IPS-15b (cell line): ENCODE results near the gene BLCAP.
"Not testable (repeated sequence)": the region's sequence is repeated elsewhere in the genome, so short reads cannot be mapped to it uniquely, and the experiment has no call there.

ENCODE experiments used
- H3K27me3 ChIP-seq: one replicate; pipeline ENCODE4 v1.6.1; 2013; ENCODE audit warnings: low read length; ENCODE audit not compliant: control insufficient read depth, insufficient read depth
- H3K36me3 ChIP-seq: one replicate; pipeline ENCODE4 v1.6.1; 2013; ENCODE audit warnings: low read length; ENCODE audit not compliant: control insufficient read depth, insufficient read depth
- H3K4me1 ChIP-seq: one replicate; pipeline ENCODE4 v1.6.1; 2013; ENCODE audit warnings: mild to moderate bottlenecking, low read length; ENCODE audit not compliant: control insufficient read depth, insufficient read depth
- H3K4me3 ChIP-seq: one replicate; pipeline ENCODE4 v1.5.1; 2013; ENCODE audit warnings: low read depth, low read length
- H3K9ac ChIP-seq: one replicate; pipeline ENCODE4 v1.6.1; 2013; ENCODE audit warnings: low read depth, mild to moderate bottlenecking, low read length
- H3K9me3 ChIP-seq: one replicate; pipeline ENCODE4 v1.6.1; 2013; ENCODE audit warnings: mild to moderate bottlenecking, low read length; ENCODE audit not compliant: control insufficient read depth, insufficient read depth

The BLCAP gene, protein sequence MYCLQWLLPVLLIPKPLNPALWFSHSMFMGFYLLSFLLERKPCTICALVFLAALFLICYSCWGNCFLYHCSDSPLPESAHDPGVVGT

GRCh38 chr20:37527638-37528445 is at the start of gene BLCAP:
Gene BLCAP (minus strand): TSS chr20:37527876. CDS start chr20:37519174, 8,702 bp downstream.
- H3K4me3 ChIP-seq = peak within 1 kb of the TSS; percentile 91
- H3K36me3 ChIP-seq = peaks cover 2% of the 10 kb centered on the region
- peak within 1 kb of the TSS; percentile 99 for H3K9ac ChIP-seq
- peaks cover 14% of the 10 kb centered on the region for H3K27me3 ChIP-seq
- H3K9me3 ChIP-seq = no peaks in the 10 kb centered on the region
- peaks cover 16% of the 10 kb centered on the region for H3K4me1 ChIP-seq

GRCh38 chr20:37577436-37577835 is 49.8 kb upstream of the BLCAP start:
- H3K9me3 ChIP-seq, H3K4me1 ChIP-seq, H3K36me3 ChIP-seq, H3K27me3 ChIP-seq, H3K9ac ChIP-seq, H3K4me3 ChIP-seq: not testable (repeated sequence)

DNA sequence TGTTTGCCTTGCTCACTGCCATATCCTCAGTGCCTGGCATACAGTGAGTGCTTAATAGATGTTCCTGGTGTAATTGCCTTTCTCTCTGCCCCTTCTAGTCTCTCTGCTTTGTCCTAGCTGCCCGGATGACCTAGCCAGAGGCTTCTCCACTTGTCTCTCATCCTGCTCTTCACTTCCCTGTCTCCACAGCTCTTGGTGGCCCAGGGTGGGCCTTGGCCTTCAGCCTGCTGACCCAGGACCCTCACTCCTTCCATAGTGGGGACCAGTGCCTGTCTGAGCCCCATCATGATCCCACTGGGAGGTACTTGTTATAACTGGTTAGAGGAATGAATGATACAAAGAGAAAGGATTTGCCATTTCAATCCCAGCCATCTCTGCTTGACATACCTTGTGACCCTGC is 49.2 kb upstream of the BLCAP start:
- Histone ChIP-seq H3K9ac (no peak overlapping the region), H3K4me1 (no peaks in the 10 kb centered on the region), H3K36me3 (no peaks in the 10 kb centered on the region), H3K27me3 (no peaks in the 10 kb centered on the region), H3K9me3 (no peaks in the 10 kb centered on the region), H3K4me3 (no peak overlapping the region)

DNA sequence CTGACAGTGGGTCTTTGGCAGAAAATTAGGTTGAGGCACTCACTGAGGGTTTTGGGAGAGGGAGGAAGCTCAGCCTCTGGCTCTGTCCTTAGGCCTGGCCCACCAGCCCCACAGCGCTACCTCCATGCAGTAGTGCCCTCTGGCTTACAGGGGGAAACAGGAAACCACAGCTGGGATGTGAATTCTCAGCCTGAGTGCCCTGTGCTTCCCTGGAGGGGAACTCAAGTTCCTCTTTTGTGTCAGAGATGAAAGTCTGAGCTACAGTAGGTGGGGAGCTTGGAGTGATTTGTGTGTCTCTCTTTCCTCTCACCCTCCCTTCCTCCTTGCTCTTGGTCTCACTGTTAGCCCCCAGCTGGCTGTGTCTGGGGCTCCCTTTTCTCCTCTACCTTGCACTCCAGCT is 48.2 kb upstream of the BLCAP start:
- Histone ChIP-seq H3K4me3 (no peak overlapping the region), H3K9me3 (no peaks in the 10 kb centered on the region), H3K27me3 (no peaks in the 10 kb centered on the region), H3K36me3 (no peaks in the 10 kb centered on the region), H3K4me1 (no peaks in the 10 kb centered on the region), H3K9ac (no peak overlapping the region)

DNA sequence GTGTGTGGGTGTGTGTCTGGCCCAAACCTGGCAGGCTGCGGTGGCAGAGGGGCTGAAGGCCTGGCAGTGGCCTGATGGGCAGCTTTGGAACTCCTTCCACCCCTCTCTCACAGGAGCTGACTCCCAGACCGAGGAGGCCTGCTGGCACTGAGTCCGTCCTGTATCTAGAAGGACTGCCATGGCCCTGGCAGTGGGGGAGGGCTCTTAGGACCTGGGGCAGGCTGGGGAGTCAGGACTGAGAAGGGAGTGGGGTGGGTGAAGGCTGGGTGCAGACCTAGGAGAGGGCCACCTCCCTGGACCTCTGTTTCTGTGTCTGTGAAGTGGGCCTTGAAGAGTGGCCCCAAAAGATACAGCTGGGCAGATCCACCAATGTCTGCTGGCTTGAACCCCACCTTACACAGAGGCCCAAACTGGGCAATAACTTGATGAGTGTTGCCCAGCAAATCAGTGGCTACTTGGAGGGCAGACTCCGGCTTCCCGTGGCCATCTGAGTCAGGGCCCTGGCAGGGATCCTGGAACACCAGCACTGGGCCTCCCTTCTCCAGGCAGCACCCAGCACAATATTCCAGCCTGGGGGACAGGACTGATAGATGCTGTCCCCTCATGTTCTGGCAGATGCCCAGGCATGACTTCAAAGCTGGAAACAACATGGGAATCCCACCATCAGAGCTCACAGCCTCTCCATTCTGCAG is 46.7 kb upstream of the BLCAP start:
- H3K27me3 ChIP-seq = no peaks in the 10 kb centered on the region
- H3K9ac ChIP-seq = no peak overlapping the region
- no peaks in the 10 kb centered on the region for H3K9me3 ChIP-seq
- H3K4me3 ChIP-seq = no peak overlapping the region
- no peaks in the 10 kb centered on the region for H3K36me3 ChIP-seq
- H3K4me1 ChIP-seq = no peaks in the 10 kb centered on the region

DNA sequence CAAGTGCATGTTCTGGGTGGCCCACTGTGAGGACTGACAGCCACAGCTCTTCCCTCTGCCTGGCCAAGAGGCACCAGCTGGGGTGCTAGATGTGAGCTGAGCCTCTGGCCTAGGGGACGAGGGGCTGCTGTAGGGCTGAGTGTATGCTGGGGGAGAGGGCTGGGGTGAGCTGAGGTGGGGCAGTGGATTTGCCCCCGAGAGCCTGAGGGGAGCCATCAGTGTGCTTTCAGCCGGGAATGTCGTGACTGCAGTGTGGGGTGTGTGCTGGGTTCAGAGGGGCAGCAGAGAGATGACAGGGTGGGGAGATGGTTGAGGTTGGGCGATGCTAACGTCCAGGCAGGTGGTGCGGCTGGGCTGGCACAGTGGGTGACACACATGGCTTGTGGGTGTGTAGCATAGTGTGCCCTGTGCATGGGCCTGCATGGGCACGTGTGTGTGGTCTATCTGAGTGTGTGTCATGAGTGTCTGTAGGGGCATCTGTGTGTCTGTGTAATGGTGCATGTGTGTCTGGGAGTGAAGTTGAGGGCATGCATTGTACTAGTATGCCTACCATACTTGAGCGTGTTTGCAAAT is 46.0 kb upstream of the BLCAP start:
- Histone ChIP-seq H3K27me3 (no peaks in the 10 kb centered on the region), H3K9me3 (no peaks in the 10 kb centered on the region), H3K36me3 (no peaks in the 10 kb centered on the region), H3K4me1 (no peaks in the 10 kb centered on the region), H3K9ac (no peak overlapping the region), H3K4me3 (no peak overlapping the region)

GRCh38 chr20:37571033-37571432 is 43.4 kb upstream of the BLCAP start:
- Histone ChIP-seq H3K27me3 (peaks cover 9% of the 10 kb centered on the region), H3K36me3 (no peaks in the 10 kb centered on the region), H3K9me3 (no peaks in the 10 kb centered on the region), H3K4me3 (no peak overlapping the region), H3K4me1 (peaks cover 9% of the 10 kb centered on the region), H3K9ac (no peak overlapping the region)

GRCh38 chr20:37570419-37570818 is 42.7 kb upstream of the BLCAP start:
- Histone ChIP-seq H3K4me1 (peaks cover 9% of the 10 kb centered on the region), H3K27me3 (peaks cover 10% of the 10 kb centered on the region), H3K9me3 (no peaks in the 10 kb centered on the region), H3K4me3 (no peak overlapping the region), H3K9ac (no peak overlapping the region), H3K36me3 (no peaks in the 10 kb centered on the region)

GRCh38 chr20:37567671-37568588 is 40.3 kb upstream of the BLCAP start:
- no peak overlapping the region for H3K9ac ChIP-seq
- H3K4me3 ChIP-seq = peak overlapping the region; percentile 43
- H3K27me3 ChIP-seq = peaks cover 12% of the 10 kb centered on the region

DNA sequence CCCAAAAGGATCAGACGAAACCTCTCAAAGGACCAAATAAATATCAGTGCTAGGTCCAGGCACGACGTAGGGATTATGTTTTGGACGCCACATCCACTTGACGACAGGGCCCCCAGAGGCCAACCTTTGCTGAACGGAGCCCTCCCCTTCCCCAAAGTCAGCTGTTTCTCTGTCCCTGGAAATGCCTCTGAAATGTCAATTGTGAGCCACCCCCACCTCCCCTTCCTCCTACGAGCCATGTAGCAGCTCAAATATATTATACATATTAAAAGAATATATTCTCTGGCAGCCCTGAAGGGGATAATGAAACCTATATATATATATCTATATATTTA is 39.6 kb upstream of the BLCAP start:
- Histone ChIP-seq H3K9me3 (no peaks in the 10 kb centered on the region), H3K4me3 (peak overlapping the region; percentile 5), H3K4me1 (peaks cover 12% of the 10 kb centered on the region), H3K9ac (no peak overlapping the region), H3K27me3 (peaks cover 12% of the 10 kb centered on the region), H3K36me3 (no peaks in the 10 kb centered on the region)

More at GRCh38 chr20:37567671-37568588, 40.3 kb upstream of the BLCAP start:
- Histone ChIP-seq H3K4me1 (peaks cover 10% of the 10 kb centered on the region), H3K9me3 (no peaks in the 10 kb centered on the region), H3K36me3 (no peaks in the 10 kb centered on the region)

DNA sequence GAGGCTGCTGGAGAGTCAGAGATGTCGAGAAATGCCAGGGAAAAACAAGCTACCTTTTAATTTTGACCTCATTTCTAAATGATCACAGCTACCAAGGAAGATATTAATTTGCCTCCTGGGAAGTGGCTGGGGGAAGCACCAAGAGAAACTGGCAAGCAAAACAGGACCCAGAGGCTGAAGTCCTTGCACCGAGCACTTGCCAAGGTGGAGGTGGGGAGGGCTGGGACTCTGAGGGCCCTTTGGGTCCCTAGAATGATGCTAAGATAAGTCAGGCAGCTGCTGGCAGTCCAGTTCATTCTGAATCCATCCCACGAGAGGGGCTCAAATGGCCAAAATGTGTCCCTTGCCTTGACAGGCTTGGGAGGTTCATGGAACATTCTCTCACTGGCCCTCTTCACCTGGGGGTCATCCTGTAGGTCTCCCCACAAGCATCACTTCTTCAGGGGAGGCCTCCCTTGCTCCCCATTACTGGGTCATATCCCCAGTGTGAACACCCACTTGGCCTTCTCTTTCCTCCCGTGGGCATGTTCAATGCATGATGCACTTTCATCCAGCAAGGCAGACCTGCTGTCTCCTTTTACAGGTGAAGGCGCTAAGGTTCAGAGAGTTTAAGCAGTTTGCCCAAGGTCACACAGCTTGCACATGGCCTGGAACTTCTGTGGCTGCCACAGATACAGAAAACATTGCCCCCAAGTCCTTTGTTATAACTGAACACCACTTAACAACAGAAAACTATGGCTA is 39.1 kb upstream of the BLCAP start:
- peaks cover 12% of the 10 kb centered on the region for H3K27me3 ChIP-seq
- H3K4me1 ChIP-seq = peaks cover 12% of the 10 kb centered on the region
- H3K4me3 ChIP-seq = peak overlapping the region; percentile 5
- no peaks in the 10 kb centered on the region for H3K9me3 ChIP-seq
- H3K9ac ChIP-seq = no peak overlapping the region
- no peaks in the 10 kb centered on the region for H3K36me3 ChIP-seq
